ENCODE results near the gene FARS2.
"Not testable (repeated sequence)": the region's sequence is repeated elsewhere in the genome, so short reads cannot be mapped to it uniquely, and the experiment has no call there.

FARS2 gene

DNA sequence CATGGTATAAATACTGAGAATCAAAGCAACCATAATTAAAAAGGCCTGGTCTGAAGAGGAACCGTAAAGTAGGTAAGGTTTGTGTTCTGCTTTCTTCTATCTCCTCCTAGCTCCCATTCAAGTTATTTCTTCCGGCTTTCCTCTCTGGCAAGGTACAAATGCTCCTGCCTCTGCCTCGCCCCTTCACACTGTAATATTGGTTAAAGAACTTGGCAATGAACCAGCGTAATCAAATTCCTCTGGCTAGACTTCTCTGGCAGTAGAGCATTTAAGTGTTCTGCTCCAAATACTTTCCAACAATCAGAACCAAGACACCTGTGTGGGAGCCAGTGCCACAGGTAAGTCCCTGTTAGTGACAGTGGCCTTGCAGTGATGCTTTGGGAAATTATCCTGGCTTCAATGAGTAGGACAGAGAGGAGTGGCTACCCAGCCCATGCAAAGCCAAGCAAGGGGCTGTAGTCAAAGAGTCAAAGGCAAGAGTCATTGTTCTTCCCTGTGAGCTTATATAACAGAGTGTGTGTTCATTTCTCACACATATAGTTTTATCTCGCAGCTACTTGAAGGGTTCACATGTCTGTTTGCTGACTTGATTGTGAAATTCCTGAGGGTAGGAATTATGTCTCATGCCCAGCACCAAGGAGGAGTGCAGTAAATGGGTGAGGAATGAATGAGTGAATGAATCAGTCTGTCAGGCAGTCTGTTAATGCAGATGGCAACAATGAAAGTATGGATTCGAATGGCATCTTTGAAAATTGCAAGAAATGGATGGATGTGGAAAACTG, 416.1 kb downstream of the FARS2 start:
- no peak overlapping the region for H3K27ac ChIP-seq
- TF ChIP-seq, protein P1, sequence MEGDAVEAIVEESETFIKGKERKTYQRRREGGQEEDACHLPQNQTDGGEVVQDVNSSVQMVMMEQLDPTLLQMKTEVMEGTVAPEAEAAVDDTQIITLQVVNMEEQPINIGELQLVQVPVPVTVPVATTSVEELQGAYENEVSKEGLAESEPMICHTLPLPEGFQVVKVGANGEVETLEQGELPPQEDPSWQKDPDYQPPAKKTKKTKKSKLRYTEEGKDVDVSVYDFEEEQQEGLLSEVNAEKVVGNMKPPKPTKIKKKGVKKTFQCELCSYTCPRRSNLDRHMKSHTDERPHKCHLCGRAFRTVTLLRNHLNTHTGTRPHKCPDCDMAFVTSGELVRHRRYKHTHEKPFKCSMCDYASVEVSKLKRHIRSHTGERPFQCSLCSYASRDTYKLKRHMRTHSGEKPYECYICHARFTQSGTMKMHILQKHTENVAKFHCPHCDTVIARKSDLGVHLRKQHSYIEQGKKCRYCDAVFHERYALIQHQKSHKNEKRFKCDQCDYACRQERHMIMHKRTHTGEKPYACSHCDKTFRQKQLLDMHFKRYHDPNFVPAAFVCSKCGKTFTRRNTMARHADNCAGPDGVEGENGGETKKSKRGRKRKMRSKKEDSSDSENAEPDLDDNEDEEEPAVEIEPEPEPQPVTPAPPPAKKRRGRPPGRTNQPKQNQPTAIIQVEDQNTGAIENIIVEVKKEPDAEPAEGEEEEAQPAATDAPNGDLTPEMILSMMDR (conservative IDR thresholded peaks at IDR 0.05) = no peak
- no peak for TF ChIP-seq ZFX (IDR thresholded peaks at IDR 0.05)

DNA sequence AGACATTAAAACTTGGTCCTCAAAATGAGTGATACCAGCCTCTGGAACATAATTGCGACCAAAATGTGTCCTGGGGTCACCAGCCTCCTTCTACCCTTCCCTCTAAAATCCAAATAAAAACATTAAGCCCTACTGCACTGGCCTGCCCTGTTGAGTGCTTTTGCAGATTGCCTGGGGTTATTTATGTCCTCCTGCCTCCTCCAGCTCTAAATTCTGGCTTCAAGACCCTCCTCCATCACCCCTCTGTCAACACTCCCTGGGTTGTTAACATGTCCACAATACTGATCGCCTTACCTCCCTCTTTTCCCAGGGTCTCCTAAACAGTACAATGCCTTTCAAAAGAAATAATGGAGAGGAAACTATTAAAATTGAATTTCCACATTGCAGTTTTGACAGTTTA, 418.0 kb downstream of the FARS2 start:
- no peak for TF ChIP-seq ZFX (IDR thresholded peaks at IDR 0.05)
- TF ChIP-seq, protein P1 (conservative IDR thresholded peaks at IDR 0.05) = no peak
- H3K27ac ChIP-seq = no peak overlapping the region

DNA sequence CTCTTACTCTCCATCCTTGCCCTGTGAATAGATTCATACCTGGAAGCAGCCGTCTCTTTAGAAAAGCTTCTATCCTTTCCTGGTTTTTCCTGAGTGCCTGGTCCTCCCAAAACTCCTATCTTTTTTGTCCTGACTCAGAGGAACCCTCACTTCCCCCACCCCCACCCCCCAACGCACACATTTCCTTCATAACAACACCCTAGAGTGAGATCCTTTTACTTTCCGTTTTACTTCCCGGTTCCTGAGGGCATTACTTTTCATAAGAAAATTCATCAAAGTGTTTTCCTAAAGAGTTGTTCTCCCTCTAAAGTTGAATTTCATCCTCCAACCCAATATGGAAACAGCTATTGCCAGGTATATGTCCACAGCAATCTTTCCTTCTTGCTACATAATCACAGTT, 418.4 kb downstream of the FARS2 start:
- no peak overlapping the region for H3K27ac ChIP-seq
- TF ChIP-seq ZFX (IDR thresholded peaks at IDR 0.05) = no peak
- TF ChIP-seq, protein P1 (conservative IDR thresholded peaks at IDR 0.05) = no peak

DNA sequence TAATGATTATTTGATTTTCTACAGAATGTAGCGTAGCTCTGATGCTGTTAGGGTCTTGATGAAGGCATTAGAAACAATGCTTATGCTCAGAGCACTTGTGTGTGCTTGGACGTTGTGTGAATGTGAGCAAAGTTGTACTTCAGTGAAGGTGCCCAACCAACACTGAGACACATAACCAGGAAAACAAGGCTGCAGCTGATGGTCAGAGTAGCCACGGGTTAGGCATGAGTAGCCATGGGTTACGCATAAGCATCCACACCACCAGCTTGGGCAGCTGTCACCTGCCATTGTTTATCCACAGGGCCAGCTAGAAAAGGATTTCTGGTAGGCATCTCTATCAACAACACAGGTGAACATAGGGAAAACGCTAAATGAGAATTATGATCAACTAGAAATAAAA, 418.8 kb downstream of the FARS2 start:
- H3K27ac ChIP-seq = no peak overlapping the region
- TF ChIP-seq, protein P1 (conservative IDR thresholded peaks at IDR 0.05) = no peak
- TF ChIP-seq ZFX (IDR thresholded peaks at IDR 0.05) = no peak

DNA sequence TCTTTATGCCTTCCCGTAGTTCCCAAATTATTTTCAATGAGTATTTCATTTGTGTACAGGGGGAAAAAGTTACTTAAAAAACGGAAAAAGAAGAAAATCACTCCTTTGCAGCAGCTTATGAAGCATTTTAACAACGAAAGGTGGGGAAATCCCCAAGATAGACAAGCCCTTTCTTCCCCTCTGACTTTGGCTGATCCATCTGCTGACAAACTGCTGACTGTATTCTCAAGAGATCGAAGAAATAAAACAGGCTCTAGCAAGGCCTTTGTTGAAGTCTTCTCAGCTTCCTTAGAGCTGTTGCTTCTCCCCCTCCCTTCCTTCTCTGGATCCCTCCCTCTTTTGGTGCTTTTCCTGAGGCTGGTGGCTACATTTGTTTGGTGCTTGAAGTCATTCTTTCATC, 420.2 kb downstream of the FARS2 start:
- H3K27ac ChIP-seq = no peak overlapping the region
- TF ChIP-seq, protein P1 (conservative IDR thresholded peaks at IDR 0.05) = no peak
- TF ChIP-seq ZFX (IDR thresholded peaks at IDR 0.05) = no peak

DNA sequence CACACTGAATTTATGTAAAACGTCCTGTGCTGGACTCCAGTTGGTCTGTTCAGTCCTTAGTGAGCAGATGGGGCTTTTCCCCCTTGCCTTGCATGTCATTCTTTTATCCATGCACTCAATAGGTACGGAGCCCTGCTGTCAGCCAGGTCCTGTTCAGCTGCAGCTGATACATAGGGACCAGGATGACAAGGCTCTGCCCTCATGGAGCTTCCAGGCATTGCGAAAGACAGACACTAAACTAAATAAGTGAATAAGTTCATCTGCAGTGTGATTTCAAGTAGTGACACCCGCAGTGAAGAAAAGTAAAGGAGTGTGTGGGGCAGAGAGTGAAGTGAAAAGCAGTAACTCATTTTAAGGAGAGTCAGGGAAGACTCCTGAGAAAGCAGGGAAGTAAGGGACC, 421.2 kb downstream of the FARS2 start:
- no peak overlapping the region for H3K27ac ChIP-seq
- TF ChIP-seq, protein P1 (conservative IDR thresholded peaks at IDR 0.05) = no peak
- no peak for TF ChIP-seq ZFX (IDR thresholded peaks at IDR 0.05)

DNA sequence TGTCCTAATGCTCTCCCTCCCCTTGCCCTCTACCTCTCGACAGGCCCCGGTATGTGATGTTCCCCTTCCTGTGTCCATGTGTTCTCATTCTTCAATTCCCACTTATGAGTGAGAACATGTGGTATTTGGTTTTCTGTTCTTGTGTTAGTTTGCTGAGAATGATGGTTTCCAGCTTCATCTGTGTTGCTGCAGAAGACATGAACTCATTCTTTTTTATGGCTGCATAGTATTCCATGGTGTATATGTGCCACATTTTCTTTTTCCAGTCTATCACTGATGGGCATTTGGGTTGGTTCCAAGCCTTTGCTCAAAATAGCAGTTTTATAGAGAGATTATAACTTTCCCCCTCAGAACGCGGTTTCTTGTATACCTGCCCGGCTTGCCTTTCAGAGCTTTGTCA, 422.4 kb downstream of the FARS2 start:
- H3K27ac ChIP-seq = not testable (repeated sequence)
